Karpas-422 (cell line): Measurements from ENCODE around the gene PTPN5. TPM values are rescaled to one million over a fixed set of nuclear protein-coding genes. Genes with fewer than 3 reads are reported as not detected.

Source experiments
- DNase-seq: peaks from one replicate; pipeline ENCODE4 v3.0.0-alpha.2; 2015
- H2AFZ ChIP-seq: fragments of 200-600 bp; sonication (generic); 2 replicates; pipeline ENCODE4 v1.6.1; 2014; ENCODE audit warnings: antibody characterized with exemption, low read length, mixed read lengths
- H3K27ac ChIP-seq: fragments of 200-600 bp; sonication (generic); 2 replicates; pipeline ENCODE4 v1.5.1; 2014; ENCODE audit warnings: mild to moderate bottlenecking, low read length, moderate library complexity
- H3K27me3 ChIP-seq: fragments of 200-600 bp; sonication (generic); 2 replicates; pipeline ENCODE4 v1.6.1; 2014; ENCODE audit warnings: low read length, mixed read lengths
- H3K36me3 ChIP-seq: fragments of 200-600 bp; sonication (generic); 2 replicates; pipeline ENCODE4 v1.6.1; 2014; ENCODE audit warnings: low read length, mixed read lengths; ENCODE audit not compliant: insufficient read depth
- H3K4me1 ChIP-seq: fragments of 200-600 bp; sonication (generic); 2 replicates; pipeline ENCODE4 v1.6.1; 2014; ENCODE audit warnings: mild to moderate bottlenecking, low read length, mixed read lengths
- H3K4me2 ChIP-seq: fragments of 200-600 bp; sonication (generic); 2 replicates; pipeline ENCODE4 v1.6.1; 2014; ENCODE audit warnings: low read length, low read depth, mild to moderate bottlenecking; ENCODE audit not compliant: poor library complexity, severe bottlenecking
- H3K4me3 ChIP-seq: fragments of 200-600 bp; sonication (generic); 2 replicates; pipeline ENCODE4 v1.5.1; 2014; ENCODE audit warnings: mild to moderate bottlenecking, antibody characterized with exemption, low read length, mixed read lengths
- H3K79me2 ChIP-seq: fragments of 200-600 bp; sonication (generic); 2 replicates; pipeline ENCODE4 v1.6.1; 2014; ENCODE audit warnings: mild to moderate bottlenecking, low read length, mixed read lengths
- H3K9ac ChIP-seq: fragments of 200-600 bp; sonication (generic); 2 replicates; pipeline ENCODE4 v1.6.0; 2014; ENCODE audit warnings: low read length
- H3K9me2 ChIP-seq: fragments of 200-600 bp; sonication (generic), shearing (Covaris generic); replicated peaks from 2 replicates; pipeline ENCODE4 v1.6.0; 2014; ENCODE audit warnings: mild to moderate bottlenecking, low read length, moderate library complexity; ENCODE audit not compliant: insufficient read depth
- H3K9me3 ChIP-seq: fragments of 300-700, 200-600 bp; sonication (generic); 2 replicates; pipeline ENCODE4 v1.6.1; 2014; ENCODE audit warnings: low read length, mixed read lengths
- H4K20me1 ChIP-seq: fragments of 200-600 bp; sonication (generic); 2 replicates; pipeline ENCODE4 v1.6.1; 2014; ENCODE audit warnings: mild to moderate bottlenecking, antibody characterized with exemption, low read length, low read depth; ENCODE audit not compliant: insufficient read depth
- total RNA-seq: library from RNA; depleted of rRNA; stranded (reverse); fragments of >200 nt; shearing (Covaris generic); gene quantifications from 2 replicates; pipeline ENCODE4 v1.2.3, GENCODE V29; 2014; ENCODE audit warnings: low replicate concordance

Gene PTPN5
- total RNA-seq, 1 experiment from 2014 or later, result not detected

DNA sequence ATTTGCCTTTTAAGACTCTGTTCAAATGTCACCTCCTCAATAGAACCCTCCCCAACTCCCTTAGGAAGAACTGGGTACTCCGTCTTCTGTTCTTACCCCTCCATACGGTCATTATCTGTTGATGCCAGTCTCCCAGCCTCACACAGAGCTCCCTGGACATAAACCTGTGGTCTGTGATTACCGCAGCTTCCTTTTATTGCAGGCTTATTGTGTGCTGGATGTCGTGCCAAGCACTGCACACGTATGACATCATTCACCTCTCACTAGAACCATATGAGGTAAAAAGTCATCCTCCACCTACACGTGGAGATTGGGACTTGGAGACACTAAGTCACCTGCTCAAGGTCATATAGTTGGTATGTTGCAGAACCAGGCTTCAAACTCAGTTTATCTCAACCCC, 15.3 kb downstream of the PTPN5 start:
- no peaks in the 10 kb centered on the region for H3K27me3 ChIP-seq
- no peak for DNase-seq
- no peak overlapping the region for H3K27ac ChIP-seq
- H3K4me1 ChIP-seq, result no peaks in the 10 kb centered on the region
- H3K9me2 ChIP-seq, result no peaks in the 10 kb centered on the region
- no peaks in the 10 kb centered on the region for H3K36me3 ChIP-seq
- H3K4me2 ChIP-seq, result no peak overlapping the region
- H4K20me1 ChIP-seq, result no peaks in the 10 kb centered on the region
- no peak overlapping the region for H3K4me3 ChIP-seq
- H3K79me2 ChIP-seq, result no peaks in the 10 kb centered on the region
- no peak overlapping the region for H3K9ac ChIP-seq
- H3K9me3 ChIP-seq, result no peaks in the 10 kb centered on the region
- H2AFZ ChIP-seq, result no peak overlapping the region

- no peak overlapping the region for H3K27ac ChIP-seq
- H3K9me3 ChIP-seq, result no peaks in the 10 kb centered on the region
- no peak overlapping the region for H3K4me2 ChIP-seq
- H3K27me3 ChIP-seq, result no peaks in the 10 kb centered on the region
- H3K9ac ChIP-seq, result no peak overlapping the region
- no peaks in the 10 kb centered on the region for H3K4me1 ChIP-seq
- no peak overlapping the region for H3K4me3 ChIP-seq
- no peaks in the 10 kb centered on the region for H3K36me3 ChIP-seq
- H4K20me1 ChIP-seq, result no peaks in the 10 kb centered on the region
- H3K9me2 ChIP-seq, result no peaks in the 10 kb centered on the region
- DNase-seq, result peak; percentile 87
- H3K79me2 ChIP-seq, result no peaks in the 10 kb centered on the region
- no peak overlapping the region for H2AFZ ChIP-seq
These were observed 15.9 kb downstream of the PTPN5 start for GRCh38 chr11:18775492-18776292.

DNA sequence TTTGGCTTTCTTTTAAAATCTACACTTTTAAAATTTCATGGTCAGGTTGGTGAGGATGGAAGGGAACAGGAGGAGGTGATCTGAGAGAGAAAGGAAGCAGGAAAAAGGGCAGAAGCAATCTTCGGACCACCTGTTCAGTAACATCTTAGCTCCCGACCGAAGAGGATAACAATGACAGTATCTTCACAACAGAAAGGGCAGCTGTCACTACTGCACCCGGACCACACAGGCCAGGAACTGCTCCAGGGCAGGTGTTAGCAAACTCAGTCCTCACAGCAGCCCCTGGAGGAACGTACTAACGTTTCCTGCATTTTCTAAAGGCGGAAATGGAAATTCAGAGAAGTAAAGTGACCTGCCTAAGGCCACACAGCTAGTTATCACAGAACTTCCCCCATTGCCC, 16.8 kb downstream of the PTPN5 start:
- Histone ChIP-seq H3K4me3 (no peak overlapping the region), H3K27ac (no peak overlapping the region), H3K4me1 (no peaks in the 10 kb centered on the region), H3K79me2 (no peaks in the 10 kb centered on the region), H3K27me3 (no peaks in the 10 kb centered on the region), H3K36me3 (no peaks in the 10 kb centered on the region), H3K4me2 (no peak overlapping the region), H3K9me2 (no peaks in the 10 kb centered on the region), H3K9ac (no peak overlapping the region), H2AFZ (no peak overlapping the region), H3K9me3 (no peaks in the 10 kb centered on the region), H4K20me1 (no peaks in the 10 kb centered on the region)
- DNase-seq, result no peak

DNA sequence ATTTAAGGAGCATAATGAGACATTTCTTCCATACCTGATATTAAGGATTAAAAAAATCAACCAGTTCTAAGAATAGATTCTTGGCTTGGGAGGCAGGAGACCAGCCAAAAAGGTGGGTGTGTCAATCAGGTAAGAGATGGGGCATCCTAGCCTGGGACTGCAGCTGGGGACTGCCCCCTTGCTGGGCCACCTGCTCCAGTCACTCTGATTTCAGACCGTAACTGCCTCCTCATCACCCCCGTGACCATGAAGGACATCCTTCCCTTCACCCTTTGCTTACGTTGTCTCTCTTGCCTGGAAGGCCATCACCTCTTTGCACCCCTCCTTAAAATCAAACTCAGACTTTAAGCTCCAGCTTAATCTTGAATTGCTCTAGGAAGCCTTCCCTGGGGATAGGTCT, 17.9 kb downstream of the PTPN5 start:
- no peak for DNase-seq
- Histone ChIP-seq H3K9me2 (no peaks in the 10 kb centered on the region), H3K27me3 (no peaks in the 10 kb centered on the region), H4K20me1 (no peaks in the 10 kb centered on the region), H3K27ac (no peak overlapping the region), H3K9me3 (no peaks in the 10 kb centered on the region), H3K9ac (no peak overlapping the region), H3K79me2 (no peaks in the 10 kb centered on the region), H3K4me1 (peaks cover under 1% of the 10 kb centered on the region; the same call in 1 of the 2 replicates), H3K4me2 (no peak overlapping the region), H3K4me3 (no peak overlapping the region), H2AFZ (no peak overlapping the region), H3K36me3 (no peaks in the 10 kb centered on the region)

DNA sequence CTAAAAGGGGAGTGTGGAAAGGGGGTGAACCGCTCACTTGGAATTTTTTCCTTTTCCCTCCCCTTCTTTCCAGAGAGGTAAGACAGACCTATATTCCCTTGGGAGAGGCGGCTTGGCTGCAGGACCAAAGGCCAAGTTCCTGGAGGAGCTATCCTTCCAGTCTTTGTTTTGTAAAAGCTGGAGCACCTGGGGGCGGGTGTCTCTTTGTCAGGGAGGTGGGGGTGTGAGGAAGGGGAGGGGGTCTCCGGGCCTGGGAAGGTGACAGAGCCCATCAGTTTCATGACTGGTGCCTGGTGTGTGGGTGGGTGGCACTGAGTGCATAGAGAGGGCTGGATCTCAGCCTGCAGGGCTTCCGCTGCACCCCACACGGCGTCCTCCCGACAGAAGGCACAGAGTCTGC, 18.5 kb downstream of the PTPN5 start:
- H3K79me2 ChIP-seq, result no peaks in the 10 kb centered on the region
- H3K9me3 ChIP-seq, result no peaks in the 10 kb centered on the region
- H2AFZ ChIP-seq, result no peak overlapping the region
- no peaks in the 10 kb centered on the region for H3K36me3 ChIP-seq
- H3K4me3 ChIP-seq, result no peak overlapping the region
- no peak overlapping the region for H3K9ac ChIP-seq
- peaks cover 5% of the 10 kb centered on the region; the same call in 1 of the 2 replicates for H3K4me1 ChIP-seq
- H3K4me2 ChIP-seq, result no peak overlapping the region
- no peaks in the 10 kb centered on the region for H4K20me1 ChIP-seq
- H3K27me3 ChIP-seq, result no peaks in the 10 kb centered on the region
- no peak for DNase-seq
- no peak overlapping the region for H3K27ac ChIP-seq
- H3K9me2 ChIP-seq, result no peaks in the 10 kb centered on the region

DNA sequence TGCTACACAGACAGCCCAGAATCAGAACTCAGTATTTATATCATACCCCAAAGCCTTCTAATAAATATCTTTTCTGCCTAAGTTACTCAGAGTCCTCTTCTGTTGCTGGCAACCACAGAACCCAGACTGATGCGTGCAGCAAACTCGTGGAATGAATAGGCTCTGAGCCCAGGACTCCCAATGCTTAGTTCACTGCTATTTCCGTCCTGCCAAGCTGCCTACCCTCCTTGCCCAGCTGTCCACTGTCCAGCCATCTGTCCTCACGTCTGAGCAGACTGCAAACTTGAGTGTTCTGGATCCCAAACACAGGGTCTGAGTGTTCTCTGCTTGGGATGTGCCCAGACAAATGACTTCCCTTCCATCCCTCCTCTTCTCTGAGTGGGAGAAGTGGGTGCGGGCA, 19.4 kb downstream of the PTPN5 start:
- Histone ChIP-seq H3K4me2 (no peak overlapping the region), H3K9me3 (no peaks in the 10 kb centered on the region), H3K9me2 (no peaks in the 10 kb centered on the region), H3K4me3 (no peak overlapping the region), H3K36me3 (no peaks in the 10 kb centered on the region), H3K79me2 (no peaks in the 10 kb centered on the region), H4K20me1 (no peaks in the 10 kb centered on the region), H3K27me3 (no peaks in the 10 kb centered on the region), H3K4me1 (peaks cover 5% of the 10 kb centered on the region; the same call in 1 of the 2 replicates), H3K9ac (no peak overlapping the region), H3K27ac (no peak overlapping the region), H2AFZ (no peak overlapping the region)
- no peak for DNase-seq

- Histone ChIP-seq H3K27ac (no peak overlapping the region), H3K4me1 (peaks cover 5% of the 10 kb centered on the region; the same call in 1 of the 2 replicates), H3K79me2 (no peaks in the 10 kb centered on the region), H3K9me2 (no peaks in the 10 kb centered on the region), H3K4me3 (no peak overlapping the region), H3K4me2 (no peak overlapping the region), H3K9ac (no peak overlapping the region), H3K36me3 (no peaks in the 10 kb centered on the region), H4K20me1 (no peaks in the 10 kb centered on the region), H3K27me3 (no peaks in the 10 kb centered on the region), H2AFZ (no peak overlapping the region), H3K9me3 (no peaks in the 10 kb centered on the region)
- no peak for DNase-seq
These were observed 20.1 kb downstream of the PTPN5 start for GRCh38 chr11:18771266-18772035.

DNA sequence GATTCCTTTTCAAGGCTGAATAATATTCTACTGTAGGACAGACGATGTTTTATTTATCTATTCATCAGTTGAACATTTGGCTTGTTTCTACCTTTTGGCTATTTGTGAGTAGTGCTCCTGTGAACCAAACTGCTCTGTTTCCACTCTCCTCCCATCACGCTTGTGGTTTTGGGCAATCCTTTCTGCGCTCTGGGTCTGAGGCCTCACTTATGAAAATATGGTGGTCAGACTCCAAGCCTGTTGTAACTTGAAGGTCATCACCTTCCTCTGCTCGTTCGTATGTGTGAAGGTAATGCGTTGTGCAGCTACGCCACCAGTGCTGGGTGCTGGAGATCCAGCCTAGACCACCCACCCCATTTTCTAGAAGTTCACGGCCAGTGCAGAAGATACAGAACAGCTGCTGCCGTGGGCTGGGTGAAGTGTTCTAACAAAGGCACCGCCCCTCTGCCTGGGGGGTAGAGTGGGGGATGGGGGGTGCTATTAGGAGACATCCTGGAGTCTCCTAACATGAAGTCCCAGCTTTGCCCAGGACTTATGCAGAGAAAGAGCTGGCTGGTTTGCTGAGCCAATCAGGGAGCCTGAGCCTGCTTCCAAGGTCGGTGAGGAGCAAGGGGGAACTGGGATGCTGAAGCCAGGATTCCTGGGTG, 21.0 kb downstream of the PTPN5 start:
- H4K20me1 ChIP-seq, result no peaks in the 10 kb centered on the region
- no peaks in the 10 kb centered on the region for H3K9me2 ChIP-seq
- H3K4me2 ChIP-seq, result no peak overlapping the region
- peaks cover 5% of the 10 kb centered on the region; the same call in 1 of the 2 replicates for H3K4me1 ChIP-seq
- H3K79me2 ChIP-seq, result no peaks in the 10 kb centered on the region
- H3K9ac ChIP-seq, result no peak overlapping the region
- H3K9me3 ChIP-seq, result no peaks in the 10 kb centered on the region
- no peak for DNase-seq
- no peaks in the 10 kb centered on the region for H3K27me3 ChIP-seq
- H3K4me3 ChIP-seq, result no peak overlapping the region
- no peak overlapping the region for H3K27ac ChIP-seq
- H3K36me3 ChIP-seq, result no peaks in the 10 kb centered on the region
- no peak overlapping the region for H2AFZ ChIP-seq
